HFF-Myc (cell line): ENCODE data around the gene DNAAF8.

ENCODE experiments used
- DNase-seq: peaks from one replicate; pipeline ENCODE4 v3.0.0-alpha.2; 2011; ENCODE audit warnings: low read depth; ENCODE audit errors: extremely low read depth
- H3K4me3 ChIP-seq: replicated peaks from 2 replicates; pipeline ENCODE4 v1.5.1; 2011; ENCODE audit warnings: low read depth, mild to moderate bottlenecking, control low read depth, low read length
- TF ChIP-seq, protein P1 (sequence below): IDR thresholded peaks from 2 replicates; pipeline ENCODE4 v1.5.1; 2012; ENCODE audit warnings: mild to moderate bottlenecking, low read depth, low read length, control low read depth; ENCODE audit errors: missing control alignments

Gene DNAAF8

DNA sequence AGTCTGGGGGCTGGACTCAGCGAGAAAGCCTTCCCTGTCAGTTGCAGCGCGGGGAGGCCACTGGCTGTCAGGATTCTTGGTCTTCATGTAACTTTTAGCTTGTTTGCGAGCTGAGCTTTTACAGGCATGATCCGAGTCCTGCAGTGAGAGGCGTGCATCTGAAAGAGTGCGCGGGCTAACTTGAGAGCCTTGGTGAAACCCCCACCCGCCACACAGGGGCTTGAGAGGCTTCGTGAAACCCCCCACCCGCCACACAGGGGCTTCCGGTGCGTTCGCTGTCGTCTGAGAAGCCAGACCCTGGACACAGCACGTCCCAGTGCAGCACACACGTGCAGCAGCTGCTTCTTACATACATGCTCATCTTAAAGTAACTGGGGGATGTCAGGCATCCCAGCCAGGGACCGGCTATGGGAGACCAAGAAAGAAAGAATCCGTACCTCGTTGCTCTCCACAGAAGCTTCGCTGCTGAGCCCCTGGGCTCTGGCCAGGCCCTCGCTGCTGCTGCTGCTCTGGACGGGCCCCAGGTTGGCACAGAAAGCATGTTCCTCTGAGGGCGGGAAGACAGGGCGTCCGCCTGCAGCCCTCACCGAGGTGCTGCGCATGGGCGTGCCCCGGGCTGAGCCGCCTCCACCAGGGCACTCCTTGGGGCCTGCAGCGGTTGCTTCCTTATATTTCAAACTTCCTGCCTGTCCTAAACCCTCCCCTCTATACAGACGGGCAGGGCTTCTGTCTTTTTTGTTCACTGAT, 33.2 kb upstream of the DNAAF8 start:
- DNase-seq = no peak

DNA sequence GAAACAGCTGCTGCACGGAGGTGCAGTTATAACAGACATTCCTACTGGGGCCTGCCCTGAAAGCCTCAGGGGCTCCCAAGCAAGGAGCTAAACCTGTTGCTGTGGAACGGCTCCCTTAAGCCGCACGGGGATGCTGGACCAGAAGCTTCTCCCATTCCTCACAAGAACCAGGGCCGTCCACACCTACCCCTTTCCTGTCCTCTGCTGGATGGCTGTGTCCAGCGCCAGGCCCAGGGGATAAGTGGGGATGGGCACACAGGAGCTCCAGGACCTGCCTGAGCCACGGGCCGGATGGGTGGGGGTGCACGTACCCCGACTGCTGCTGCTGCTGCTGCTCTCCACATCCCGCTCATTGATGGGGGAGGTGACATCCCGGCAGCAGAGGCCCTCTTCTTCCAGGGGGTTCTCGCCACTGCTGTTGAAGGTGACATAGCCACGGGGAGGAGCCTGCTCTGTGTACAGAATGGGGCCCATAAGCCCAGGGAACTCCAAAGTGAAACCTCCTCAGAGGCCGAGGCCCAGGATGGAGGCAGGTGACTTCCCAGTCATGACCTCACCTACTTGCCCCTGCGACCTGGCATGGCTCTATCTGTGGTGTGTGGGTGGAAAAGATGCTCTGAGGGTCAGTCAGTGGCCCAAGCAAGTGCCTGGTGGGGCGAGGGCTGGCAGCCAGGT, 32.4 kb upstream of the DNAAF8 start:
- no peak for DNase-seq
- TF ChIP-seq, protein P1, sequence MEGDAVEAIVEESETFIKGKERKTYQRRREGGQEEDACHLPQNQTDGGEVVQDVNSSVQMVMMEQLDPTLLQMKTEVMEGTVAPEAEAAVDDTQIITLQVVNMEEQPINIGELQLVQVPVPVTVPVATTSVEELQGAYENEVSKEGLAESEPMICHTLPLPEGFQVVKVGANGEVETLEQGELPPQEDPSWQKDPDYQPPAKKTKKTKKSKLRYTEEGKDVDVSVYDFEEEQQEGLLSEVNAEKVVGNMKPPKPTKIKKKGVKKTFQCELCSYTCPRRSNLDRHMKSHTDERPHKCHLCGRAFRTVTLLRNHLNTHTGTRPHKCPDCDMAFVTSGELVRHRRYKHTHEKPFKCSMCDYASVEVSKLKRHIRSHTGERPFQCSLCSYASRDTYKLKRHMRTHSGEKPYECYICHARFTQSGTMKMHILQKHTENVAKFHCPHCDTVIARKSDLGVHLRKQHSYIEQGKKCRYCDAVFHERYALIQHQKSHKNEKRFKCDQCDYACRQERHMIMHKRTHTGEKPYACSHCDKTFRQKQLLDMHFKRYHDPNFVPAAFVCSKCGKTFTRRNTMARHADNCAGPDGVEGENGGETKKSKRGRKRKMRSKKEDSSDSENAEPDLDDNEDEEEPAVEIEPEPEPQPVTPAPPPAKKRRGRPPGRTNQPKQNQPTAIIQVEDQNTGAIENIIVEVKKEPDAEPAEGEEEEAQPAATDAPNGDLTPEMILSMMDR = no peak
- H3K4me3 ChIP-seq = no peak overlapping the region

More for the DNA sequence above, 33.2 kb upstream of the DNAAF8 start:
- H3K4me3 ChIP-seq = no peak overlapping the region
- TF ChIP-seq, protein P1 = no peak

DNA sequence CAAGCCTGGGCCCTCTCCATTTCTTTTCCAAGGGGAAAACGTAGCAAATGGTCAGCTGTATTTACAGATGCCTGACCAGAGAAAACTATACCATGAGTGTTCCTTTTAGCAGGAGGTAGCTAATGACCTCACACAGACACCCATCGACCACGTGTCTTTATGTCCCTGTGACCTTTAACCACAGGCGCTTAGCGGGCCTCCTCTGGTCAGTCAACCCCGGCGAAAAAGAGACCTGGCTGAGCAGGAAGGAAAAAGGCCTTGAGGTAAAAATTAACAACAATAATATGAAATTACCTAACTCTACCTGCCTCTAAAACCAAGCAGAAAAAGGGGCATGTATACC, 31.9 kb upstream of the DNAAF8 start:
- no peak for DNase-seq
- TF ChIP-seq, protein P1 = no peak
- no peak overlapping the region for H3K4me3 ChIP-seq

DNA sequence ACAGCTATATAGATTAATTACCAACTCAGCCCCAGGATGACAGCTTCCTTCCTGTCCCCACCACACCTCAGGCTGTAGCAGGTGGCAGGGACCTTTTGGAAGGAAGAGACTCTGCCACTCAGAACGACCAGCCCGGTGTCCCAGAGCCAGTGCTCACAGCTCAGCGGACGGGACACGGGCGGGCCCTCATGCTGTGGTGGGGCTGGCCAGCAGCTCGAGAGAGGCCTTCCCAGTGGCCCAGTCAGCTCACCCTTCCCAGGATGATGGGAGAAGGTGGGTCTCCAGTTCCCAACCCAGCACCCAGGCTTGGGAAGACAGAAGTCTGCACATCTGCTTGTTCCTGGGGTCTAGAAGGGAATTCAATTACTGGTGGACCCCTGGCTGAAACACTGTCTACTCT, 30.4 kb upstream of the DNAAF8 start:
- no peak overlapping the region for H3K4me3 ChIP-seq
- TF ChIP-seq, protein P1 = no peak
- DNase-seq = no peak

DNA sequence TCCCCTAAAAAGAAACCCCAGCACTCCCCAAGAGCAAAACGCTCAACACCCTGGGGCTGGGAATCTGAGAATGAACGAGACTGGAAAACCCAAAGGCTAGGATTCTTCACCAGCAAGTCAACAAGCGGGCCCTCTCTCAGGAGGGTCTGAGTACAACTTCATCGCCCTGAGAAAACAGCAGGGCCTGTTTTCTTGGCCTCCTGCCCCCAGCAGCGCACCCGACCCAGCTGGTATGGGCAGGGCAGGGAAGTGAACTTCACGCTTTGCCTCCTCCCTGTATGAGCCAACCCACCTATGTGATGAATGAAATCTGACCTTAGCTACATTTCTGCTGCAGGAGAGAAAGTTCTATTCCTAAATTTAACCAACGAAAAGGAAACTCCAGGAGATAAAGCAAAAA, 29.8 kb upstream of the DNAAF8 start:
- TF ChIP-seq, protein P1 = no peak
- no peak for DNase-seq
- H3K4me3 ChIP-seq = no peak overlapping the region

DNA sequence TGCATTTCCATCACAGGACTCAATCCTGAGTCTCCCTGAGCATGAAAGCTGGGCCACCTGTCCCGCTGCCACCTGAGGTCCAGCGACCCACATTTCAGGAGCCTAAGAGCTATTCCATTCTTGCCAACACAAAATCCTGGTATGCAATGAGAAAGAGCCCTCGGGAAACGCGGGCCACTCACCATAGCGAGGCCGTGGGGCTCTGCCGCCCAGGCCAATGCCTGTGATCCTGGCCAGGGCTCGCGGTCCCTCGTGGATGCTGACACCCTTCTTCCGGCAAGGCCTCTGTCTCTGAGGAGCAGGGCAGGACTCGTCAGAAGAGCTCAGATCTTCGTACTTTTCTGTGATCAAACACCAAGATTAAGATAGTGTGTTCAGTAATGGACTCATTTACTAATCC, 29.4 kb upstream of the DNAAF8 start:
- TF ChIP-seq, protein P1 = no peak
- no peak for DNase-seq
- no peak overlapping the region for H3K4me3 ChIP-seq

GRCh38 chr16:4706871-4707270, 27.5 kb upstream of the DNAAF8 start:
- no peak for DNase-seq
- no peak overlapping the region for H3K4me3 ChIP-seq
- TF ChIP-seq, protein P1 = no peak
